ENCODE data around the gene LRBA.

Gene LRBA

GRCh38 chr4:150886597-150886996 lies 128.5 kb downstream of the LRBA start:
- DNase-seq (ENCODE audit: low read depth in 1 of 2, low spot score in 1 of 2): no peak

DNA sequence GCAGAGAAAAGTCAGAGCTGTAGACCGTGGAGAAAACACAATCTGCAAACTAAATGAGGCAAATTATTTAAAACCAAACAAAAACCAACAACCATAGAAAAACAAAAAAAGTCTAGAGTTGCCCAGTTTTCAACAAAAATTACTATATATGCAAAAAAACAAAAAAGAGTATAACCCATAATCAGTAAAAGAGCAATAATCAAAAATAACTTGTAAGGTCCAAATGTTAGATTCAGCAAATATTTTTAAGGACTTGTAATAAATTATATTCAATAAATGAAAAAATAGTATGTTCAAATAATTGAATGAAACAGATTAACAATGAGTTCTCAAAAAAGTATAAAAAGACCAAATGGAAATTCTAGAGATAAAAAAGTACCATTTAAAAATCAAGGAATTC lies 130.5 kb downstream of the LRBA start:
- no peak for DNase-seq (ENCODE audit: low read depth in 1 of 2, low spot score in 1 of 2)

DNA sequence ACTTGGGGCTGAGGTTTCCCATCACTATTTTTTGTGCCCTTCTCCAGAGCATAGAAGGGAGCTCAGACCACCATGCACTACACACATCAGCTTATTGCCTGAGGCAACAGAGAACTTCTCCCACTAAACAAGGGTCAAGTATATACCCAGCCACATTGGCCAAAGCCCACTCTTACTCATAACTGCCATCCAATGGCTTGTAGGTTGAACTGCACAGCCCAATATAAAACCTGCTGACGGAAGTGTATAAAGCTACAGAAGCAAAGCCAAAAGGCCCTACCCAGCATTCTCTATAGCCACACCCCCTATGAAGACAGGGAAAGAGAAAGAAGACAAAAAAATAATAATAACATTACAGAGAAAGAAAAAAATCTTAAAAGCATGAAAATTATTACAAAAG lies 139.7 kb downstream of the LRBA start:
- no peak for DNase-seq (ENCODE audit: low read depth in 1 of 2, low spot score in 1 of 2)

GRCh38 chr4:150874338-150875226 lies 140.5 kb downstream of the LRBA start:
- DNase-seq (ENCODE audit: low read depth in 1 of 2, low spot score in 1 of 2): no peak

DNA sequence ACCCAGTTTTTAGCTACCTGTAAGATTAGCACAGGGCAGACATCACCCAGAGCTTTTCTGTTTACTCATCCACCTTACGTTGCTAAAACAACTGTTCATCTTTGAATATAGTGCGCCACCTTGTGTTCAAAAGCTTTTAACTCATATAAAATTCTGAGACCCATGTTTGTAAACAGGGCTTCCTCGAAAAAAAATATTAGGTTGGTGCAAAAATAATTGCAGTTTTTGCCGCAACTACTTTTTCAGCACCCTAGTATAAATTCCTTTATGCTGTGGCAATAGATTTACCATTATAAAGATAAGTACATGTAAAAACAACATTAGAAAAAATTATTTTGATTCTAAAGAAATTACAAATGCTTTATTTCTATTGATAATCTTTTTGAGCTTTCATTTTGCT lies 147.9 kb downstream of the LRBA start:
- DNase-seq (ENCODE audit: low read depth in 1 of 2, low spot score in 1 of 2): no peak

DNA sequence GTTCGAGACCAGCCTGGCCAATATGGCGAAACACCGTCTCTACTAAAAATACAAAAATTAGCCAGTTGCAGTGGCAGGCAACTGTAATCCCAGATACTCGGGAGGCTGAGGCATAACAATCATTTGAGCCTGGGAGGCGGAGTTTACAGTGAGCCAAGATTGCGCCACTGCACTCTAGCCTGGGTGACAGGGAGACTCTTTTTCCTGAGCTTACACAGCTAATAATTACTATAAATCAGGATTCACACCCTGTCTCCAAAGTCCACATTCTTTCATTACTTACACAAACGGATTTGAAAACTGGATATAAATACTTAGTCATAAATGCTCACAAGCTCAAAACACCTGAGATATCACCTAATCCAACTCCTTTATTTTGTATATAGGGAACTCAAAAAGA lies 151.6 kb downstream of the LRBA start:
- no peak for DNase-seq (ENCODE audit: low read depth in 1 of 2, low spot score in 1 of 2)

DNA sequence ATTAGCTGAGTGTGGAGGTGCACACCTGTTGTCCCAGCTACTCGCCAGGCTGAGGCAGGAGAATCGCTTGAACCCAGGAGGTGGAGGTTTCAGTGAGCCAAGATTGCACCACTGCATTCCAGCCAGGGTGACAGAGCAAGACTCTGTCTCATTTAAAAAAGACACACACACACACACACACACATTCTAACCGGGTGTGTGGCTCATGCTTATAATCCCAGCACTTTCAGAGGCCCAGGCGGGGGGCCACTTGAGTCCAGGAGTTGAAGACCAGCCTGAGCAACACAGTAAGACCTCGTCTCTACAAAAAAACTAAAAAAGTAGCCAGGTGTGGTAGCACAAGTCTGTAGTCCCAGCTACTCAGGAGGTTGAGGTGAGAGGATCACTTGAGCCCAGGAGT lies 152.3 kb downstream of the LRBA start:
- no peak for DNase-seq (ENCODE audit: low read depth in 1 of 2, low spot score in 1 of 2)

DNA sequence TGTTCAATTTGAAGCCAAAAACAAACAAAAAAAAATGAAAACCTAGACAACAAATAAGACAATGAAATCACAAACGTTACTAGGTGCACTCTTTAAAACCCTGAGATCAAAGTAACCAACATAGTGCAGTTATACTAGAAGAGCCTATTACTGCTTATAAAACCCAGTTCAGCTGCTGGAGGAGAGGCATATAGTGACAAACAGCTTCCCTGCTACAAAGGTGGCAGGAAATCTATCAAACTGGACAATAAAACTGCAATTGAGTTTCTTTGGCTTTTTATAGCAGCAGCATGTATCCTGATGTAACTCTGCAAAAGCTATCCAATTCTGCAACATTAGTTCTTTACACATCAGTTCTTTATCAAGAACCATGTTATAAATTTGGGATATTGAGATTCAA lies 155.6 kb downstream of the LRBA start:
- DNase-seq (ENCODE audit: low read depth in 1 of 2, low spot score in 1 of 2): no peak

DNA sequence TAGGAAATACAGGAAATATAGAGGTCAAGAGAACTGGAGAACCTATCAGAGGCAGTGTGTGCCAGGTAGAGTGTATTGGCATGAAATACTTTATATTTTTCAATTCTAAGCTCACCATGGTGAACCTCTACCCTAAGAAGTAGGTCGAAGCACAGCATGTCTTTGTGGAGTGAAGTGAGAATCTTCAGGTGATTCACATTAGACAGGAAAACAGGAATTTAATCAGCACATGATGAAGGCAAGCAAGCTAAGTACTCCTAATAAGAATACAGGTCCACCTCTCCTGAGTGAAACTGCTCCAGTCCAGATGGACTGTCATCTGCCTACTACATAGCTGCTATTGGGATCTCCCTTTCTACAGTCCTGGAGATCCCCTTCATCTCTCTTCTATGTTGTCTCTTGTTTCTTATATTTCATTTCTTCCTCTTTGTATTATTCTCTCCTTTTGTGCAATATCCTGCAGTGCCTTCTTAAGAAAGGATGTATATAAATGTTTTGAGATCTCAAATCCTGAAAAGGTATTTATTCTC lies 159.0 kb downstream of the LRBA start:
- DNase-seq (ENCODE audit: low read depth in 1 of 2, low spot score in 1 of 2): no peak

DNA sequence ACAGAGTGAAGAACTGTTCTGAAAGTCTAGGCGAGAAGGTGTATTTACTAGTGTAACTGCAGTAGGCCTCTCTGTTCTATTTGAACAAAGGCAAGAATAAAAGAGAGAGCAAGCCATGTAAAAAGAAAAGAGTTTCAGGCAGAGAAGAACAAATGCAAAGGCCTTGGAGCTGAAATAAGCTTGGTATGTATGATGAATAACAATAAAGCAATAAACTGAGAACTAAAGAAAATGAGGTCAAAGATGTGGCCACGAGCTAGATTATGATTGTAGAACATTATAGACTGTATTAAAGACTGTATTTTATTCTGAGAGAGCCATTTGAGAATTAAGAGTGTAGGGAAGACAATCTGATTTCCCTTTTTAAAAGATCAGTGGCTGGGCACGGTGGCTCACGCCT lies 160.5 kb downstream of the LRBA start:
- DNase-seq (ENCODE audit: low read depth in 1 of 2, low spot score in 1 of 2): no peak

- no peak for DNase-seq (ENCODE audit: low read depth in 1 of 2, low spot score in 1 of 2)
These were observed 161.2 kb downstream of the LRBA start for GRCh38 chr4:150853882-150854281.

- DNase-seq (ENCODE audit: low read depth in 1 of 2, low spot score in 1 of 2): no peak
These were observed 162.9 kb downstream of the LRBA start for GRCh38 chr4:150852216-150852615.

- no peak for DNase-seq (ENCODE audit: low read depth in 1 of 2, low spot score in 1 of 2)
These were observed 166.1 kb downstream of the LRBA start for GRCh38 chr4:150849016-150849415.

GRCh38 chr4:150828159-150828558 lies 186.9 kb downstream of the LRBA start:
- DNase-seq (ENCODE audit: low read depth in 1 of 2, low spot score in 1 of 2): peak; percentile 7 to 27

DNA sequence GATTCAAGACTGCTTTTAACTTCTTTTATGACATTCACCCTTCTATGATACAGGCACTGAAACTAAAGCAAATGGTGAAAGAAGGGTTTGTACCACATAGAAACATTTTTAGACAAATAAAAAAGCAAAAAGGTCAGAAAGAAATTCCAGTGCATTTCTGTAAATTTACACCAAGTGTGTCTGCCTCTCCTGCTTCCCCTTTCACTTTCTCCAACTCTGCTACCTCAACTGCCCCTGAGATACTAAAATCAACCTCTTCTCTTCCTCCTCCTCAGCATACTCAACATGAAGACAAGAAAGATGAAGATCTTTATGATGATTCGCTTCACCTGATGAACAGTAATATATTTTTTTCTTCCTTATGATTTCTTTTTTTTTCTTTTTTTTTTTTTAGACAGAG lies 187.9 kb downstream of the LRBA start:
- DNase-seq (ENCODE audit: low read depth in 1 of 2, low spot score in 1 of 2): no peak

DNA sequence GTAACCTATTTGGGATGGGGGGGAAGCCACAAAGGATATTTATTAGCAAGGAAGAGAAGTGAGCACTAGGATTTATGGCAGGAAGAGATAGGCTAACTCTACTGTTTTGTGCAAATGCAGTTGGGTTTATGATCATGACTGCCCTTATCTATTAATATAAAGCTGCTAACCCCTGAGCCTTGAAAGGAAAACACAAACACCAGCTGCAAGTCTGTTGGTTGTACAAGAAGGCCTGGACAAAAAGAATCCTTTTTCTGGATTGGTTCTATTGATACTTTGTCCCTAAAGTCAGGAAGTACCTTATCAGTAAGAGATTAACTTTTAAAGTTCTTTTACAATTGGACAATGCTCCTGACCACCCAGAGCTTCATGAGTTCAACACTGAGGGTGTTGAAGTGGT lies 188.8 kb downstream of the LRBA start:
- DNase-seq (ENCODE audit: low read depth in 1 of 2, low spot score in 1 of 2): no peak

DNA sequence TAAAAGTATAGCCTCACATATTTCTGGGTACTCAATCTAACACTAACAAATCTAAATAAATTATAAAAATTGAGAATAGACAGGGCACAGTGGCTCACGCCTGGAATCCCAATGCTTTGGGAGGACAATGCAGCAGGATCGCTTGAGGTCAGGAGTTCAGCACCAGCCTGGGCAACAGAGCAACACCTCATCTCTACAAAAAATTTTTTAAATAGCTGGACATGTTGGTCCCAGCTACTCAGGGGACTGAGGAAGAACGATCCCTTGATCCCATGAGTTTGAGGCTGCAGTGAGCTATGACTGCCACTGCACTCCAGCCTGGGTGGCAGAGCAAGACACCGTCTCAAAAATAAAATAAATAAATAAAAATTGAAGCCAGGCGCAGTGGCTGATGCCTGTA lies 192.7 kb downstream of the LRBA start:
- DNase-seq (ENCODE audit: low read depth in 1 of 2, low spot score in 1 of 2): no peak

- DNase-seq (ENCODE audit: low read depth in 1 of 2, low spot score in 1 of 2): no peak
These were observed 193.4 kb downstream of the LRBA start for GRCh38 chr4:150821641-150822040.

DNA sequence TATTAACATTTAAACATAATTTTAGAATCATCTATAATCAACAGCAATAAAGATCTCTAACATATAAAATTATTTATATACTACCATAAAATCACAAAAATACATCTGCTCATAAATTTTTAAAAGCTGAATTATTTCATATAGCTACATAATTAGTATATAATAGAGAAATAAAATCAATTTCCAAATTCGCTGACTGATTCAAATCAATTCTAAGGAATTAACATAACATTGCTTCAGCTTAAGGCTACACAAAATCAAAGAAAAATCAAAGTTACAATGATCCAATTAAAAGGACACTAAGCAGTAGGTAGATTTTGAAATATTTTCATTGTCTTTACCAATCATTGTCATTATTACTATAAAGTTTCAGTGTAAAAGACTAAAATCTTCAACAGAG lies 194.7 kb downstream of the LRBA start:
- no peak for DNase-seq (ENCODE audit: low read depth in 1 of 2, low spot score in 1 of 2)

- DNase-seq (ENCODE audit: low read depth in 1 of 2, low spot score in 1 of 2): no peak
These were observed 196.4 kb downstream of the LRBA start for GRCh38 chr4:150818661-150819060.

DNA sequence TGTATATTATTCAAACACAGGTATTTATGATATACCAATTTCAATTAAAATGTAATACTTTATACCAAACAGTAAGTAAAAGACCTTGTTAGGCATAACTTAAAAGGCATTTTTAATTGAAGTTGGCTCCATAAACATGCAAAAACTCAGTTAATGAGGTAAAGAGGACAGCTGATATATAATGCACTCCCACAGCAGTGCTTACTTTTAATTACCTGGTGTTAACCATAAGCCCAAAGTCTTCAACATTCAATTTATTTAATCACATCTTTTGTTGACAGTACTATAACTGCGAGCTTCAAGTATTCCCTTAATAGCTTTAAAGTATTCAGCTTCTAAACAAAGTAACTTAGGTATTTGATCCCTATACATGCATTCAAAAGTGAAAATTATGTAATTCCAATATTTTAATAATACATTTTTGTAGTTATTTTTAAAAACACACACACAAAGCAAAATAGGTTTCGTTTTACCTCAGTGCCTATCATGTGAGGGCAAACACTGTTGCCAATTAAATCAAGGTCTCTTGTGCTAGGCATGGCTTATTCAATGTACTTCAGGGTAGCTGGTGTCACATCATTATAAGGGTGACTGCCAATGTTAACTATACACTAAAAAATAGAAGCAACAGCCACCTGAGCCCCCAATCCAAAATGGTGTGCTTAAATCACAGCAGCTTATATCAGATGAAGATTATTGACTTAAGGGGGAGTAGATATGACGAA lies 197.1 kb downstream of the LRBA start:
- DNase-seq (ENCODE audit: low read depth in 1 of 2, low spot score in 1 of 2): no peak

DNA sequence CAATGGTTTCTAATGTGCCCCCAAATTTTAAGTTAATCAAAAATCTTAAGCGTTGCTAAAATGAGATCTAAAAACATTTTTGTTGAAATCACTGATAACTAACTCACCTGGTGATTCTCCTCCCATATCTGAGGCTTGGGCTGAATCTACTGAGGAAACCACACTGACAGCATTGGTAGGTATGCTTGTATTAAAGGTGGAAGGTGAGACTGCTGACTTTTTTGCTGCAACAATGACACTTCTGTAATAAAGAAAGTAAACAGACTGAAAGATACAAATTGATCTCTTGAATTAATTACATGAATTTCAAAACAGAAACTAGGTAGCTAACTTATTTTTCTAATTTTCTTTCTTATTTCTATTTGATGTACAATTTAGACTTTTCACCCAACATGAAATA lies 198.1 kb downstream of the LRBA start:
- DNase-seq (ENCODE audit: low read depth in 1 of 2, low spot score in 1 of 2): no peak
